Testis (tissue), 2 donors: ENCODE measurements around the gene SERPINB10.

Experiments used
- CTCF ChIP-seq, 3 experiments: fragments of 450-650 bp in 2 of 3; fragments of 200-600 bp in 1 of 3; sonication (generic) in 1 of 3; IDR thresholded peaks; one replicate each; pipeline ENCODE4 v1.5.1; 2016 to 2019; ENCODE audit warnings: antibody characterized with exemption in 3 of 3, mild to moderate bottlenecking in 2 of 3, moderate library complexity in 1 of 3
- POLR2A ChIP-seq: fragments of 450-650 bp; IDR thresholded peaks from one replicate; pipeline ENCODE4 v1.6.1; 2017; ENCODE audit warnings: antibody characterized with exemption, mild to moderate bottlenecking, moderate library complexity

- TF ChIP-seq CTCF (IDR thresholded peaks at IDR 0.05) (no peak), POLR2A (no peak)
Measured at GRCh38 chr18:63904694-63905093, 3.1 kb upstream of the SERPINB10 start.
